Hematopoietic multipotent progenitor cell treated with erythropoietin and hydrocortisone succinate and interleukin-3 and kit ligand, for 17 days (in vitro differentiated cells): ENCODE results near the gene OTX1.
"Not testable (repeated sequence)": the region's sequence is repeated elsewhere in the genome, so short reads cannot be mapped to it uniquely, and the experiment has no call there.

Experiments used
- DNase-seq: peaks from one replicate; pipeline ENCODE4 v3.0.0-alpha.2; 2015; ENCODE audit warnings: low spot score

Gene OTX1

DNA sequence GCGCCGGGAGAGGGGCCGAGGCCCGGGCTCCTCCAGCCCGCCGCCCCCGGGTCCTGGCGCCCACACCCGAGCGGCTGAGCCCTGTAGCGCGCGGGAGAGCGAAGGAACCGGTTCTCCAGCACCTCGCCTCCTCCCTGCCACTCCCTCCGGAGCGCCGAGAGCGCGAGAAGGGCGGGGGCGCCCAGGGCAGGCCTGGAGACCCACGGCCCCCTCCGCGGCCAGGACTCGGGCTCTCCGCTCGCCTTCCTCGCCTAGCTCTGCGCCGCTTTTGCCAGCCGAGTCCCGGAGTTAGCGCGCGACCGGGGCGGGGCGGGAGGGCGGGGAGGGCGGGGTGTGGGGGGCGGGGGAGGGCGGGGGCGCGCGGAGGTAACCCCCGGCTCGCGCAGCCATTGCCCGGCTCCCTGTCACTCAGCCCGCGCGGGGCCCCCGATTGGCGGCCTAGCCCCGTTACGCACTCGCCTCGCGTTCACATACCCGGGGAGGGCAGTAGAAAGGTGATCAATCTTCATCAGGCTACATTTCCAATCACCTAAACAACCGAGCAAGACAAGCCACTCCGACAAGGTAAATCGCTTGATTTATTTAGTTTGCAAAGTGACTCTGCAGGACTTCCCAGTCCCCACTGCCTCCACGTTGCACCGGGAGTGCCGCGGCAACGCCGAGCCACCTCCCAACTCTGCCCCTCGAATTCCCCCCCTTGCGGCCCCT is at the start of gene OTX1:
Gene OTX1 (plus strand): TSS at position 497 of the 708 bp plus-strand sequence. CDS start 2,161 bp downstream, outside the sequence.
- no peak for DNase-seq

DNA sequence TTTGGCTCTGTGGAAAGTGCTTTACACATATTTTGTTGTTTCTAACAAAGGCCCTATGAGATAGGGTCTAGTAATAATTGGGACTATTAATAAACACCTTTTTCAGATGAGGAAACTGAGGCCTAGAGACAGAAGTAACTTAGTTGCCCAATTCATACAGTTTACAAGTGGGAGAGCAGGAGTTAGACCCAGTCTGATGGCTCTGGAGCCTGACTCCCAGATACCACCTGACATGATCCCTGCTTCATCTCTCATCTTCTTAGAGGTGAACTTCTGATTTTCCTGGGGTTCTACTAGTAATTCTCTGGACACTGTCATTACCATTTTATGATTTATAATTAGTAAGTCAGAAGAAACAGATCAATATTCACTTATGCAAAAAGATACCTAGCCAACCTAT is 49.1 kb upstream of the OTX1 start:
- DNase-seq, result no peak

GRCh38 chr2:63003351-63003750 is 47.3 kb upstream of the OTX1 start:
- no peak for DNase-seq

GRCh38 chr2:63007813-63008458 is 42.7 kb upstream of the OTX1 start:
- DNase-seq, result no peak

DNA sequence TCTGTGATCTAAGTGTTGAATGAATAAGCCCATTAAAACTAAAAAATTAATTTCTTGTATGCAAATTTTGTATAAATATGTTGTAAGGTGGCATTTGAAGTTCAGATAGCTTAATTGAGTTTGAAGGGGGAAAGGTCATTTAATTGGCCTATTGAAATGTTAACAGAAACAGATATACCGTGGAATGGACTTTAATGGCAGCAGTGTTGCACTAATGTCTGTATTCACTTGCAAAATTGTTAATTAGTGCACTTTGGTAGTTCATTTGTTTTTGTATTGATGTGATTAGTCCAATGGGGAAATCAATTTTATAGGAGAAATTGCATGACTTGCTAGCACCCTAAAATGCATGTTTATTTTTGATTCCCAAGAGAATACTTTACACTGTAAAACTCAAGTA is 41.8 kb upstream of the OTX1 start:
- no peak for DNase-seq

DNA sequence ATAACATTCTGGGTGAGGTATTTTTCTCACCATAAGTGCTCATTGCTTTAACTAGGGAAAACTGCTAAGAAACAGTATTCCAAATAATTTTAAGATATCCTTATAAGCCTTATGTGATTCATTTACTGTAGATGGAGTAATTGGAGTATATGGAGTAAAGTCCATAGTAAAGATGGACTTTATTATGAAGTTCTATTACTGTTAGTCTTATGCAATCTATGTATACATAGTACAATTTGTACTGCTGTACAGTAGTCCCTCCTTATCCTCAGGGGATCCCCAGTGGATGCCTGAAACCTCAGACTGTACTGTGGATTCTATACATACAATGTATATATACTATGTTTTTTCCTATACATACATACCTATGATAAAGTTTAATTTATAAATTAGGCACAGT is 41.1 kb upstream of the OTX1 start:
- no peak for DNase-seq

DNA sequence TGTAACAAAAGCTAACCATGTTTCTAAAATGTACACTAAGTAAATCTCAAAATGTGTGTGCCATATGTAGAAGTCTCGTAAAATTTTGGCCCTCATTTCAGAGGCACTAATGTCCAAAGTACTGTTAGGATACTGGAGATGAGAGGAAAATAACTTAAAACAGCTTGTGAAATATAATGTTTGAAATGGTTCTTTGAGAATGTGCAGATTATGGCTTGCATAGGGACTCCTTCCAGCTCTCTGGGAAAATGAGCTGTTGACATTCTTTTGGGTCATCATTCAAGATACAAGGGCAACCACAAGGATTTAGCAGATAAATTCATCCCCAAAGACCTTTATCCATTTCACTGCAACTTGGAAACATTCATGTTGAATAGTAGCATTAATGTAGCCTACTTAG is 38.1 kb upstream of the OTX1 start:
- no peak for DNase-seq

DNA sequence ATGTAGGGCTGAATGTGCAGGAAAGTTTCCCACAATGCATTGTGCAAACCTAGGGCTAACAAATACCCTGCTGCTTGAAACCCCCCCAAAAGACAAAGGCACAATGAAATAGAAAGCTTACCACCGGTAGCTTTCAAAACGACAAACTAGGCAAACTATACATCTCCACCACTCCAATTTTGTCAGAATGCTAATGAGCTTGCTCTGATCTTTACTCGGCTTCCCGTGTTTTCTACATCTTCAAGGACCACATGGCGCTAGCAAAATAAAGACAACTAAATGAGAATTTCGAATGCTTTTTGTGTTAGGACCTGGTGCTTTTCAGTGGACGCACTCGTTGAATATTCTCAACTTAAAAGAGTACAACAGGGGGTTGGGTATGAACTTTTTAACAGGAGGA is 37.2 kb upstream of the OTX1 start:
- DNase-seq, result no peak

- no peak for DNase-seq
These were observed 35.2 kb upstream of the OTX1 start for GRCh38 chr2:63015389-63015788.

- DNase-seq, result no peak
These were observed 32.2 kb upstream of the OTX1 start for GRCh38 chr2:63018439-63018838.

GRCh38 chr2:63019686-63020085 is 30.9 kb upstream of the OTX1 start:
- DNase-seq, result not testable (repeated sequence)

- DNase-seq, result no peak
These were observed 27.2 kb upstream of the OTX1 start for GRCh38 chr2:63023444-63023843.

DNA sequence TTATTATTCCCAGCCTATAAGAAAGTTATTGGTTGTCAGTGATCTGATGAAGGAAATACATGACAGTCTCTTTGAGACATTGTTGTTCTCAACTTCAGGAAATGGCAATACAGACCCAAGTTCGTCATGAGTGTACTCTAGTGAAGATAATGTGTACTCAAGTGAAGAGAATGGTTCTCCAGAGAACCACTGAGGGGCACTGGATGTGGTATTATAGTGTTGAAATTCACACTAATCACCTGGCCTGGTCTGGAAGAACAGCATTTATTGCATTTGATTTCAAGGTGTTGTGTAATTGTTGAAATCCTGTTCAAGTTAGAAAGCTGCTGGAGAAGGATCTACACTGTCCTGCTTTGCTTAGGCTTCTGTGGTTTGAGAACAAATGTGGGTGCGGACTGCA is 23.4 kb upstream of the OTX1 start:
- no peak for DNase-seq

DNA sequence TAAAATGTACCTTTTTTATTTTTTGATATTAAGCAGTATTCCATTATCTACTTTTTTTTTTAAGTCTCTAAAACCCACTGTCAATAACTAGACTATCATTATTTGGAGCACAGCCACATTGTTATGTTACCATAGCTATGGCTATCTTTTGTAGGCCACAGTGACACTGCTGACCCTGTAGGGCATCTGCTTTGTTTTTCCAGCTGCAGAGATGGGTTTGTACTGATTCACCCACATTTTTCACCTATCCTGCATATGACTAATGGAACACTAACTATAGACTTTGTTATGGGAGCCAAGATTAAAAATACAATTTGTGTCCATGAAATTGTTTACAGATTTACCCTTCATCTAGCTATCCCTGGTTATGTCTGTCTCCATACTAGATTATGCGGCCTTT is 21.6 kb upstream of the OTX1 start:
- no peak for DNase-seq

GRCh38 chr2:63034526-63034925 is 16.1 kb upstream of the OTX1 start:
- DNase-seq, result no peak

- DNase-seq, result no peak
These were observed 15.5 kb upstream of the OTX1 start for GRCh38 chr2:63035169-63035568.

GRCh38 chr2:63035660-63036059 is 15.0 kb upstream of the OTX1 start:
- no peak for DNase-seq

- no peak for DNase-seq
These were observed 12.6 kb upstream of the OTX1 start for GRCh38 chr2:63038034-63038433.

DNA sequence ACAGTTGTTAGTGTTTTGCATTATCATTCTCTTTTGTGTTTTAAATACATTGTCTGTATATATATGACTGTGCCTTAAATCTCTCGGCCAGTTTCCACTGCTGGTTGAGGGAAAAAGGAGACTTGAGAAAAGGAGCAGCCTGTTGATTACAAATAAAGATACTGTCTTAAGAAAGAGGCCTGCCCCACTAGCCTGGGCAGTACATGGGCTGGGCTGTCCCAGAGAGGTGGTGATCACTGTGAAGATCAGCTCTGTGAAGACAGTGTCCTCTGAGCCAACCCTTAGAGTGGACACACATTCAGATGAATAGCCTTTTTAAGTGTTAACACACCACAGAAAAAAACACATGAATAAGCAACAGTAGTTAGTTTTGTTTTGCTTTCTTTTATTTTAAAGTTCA is 10.0 kb upstream of the OTX1 start:
- no peak for DNase-seq

DNA sequence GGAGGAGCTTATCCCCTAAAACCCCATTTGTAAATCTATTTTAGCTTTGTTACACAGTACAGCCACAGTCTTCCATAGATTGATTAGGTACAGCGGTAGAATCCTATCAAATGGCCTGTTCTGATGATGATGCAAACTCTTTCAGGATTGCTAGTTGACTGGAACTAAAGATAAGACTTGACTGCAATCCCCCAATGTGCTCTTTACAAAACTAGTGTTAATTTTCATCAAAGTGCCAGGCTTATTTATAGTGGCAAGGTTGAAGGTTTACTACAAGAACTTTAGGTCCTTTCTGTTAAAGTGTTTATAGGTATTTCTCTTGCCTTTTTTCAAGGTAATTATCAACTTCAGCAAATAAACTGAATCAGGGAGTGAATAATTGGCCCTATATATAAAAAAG is 9.0 kb upstream of the OTX1 start:
- no peak for DNase-seq

GRCh38 chr2:63044362-63045327 is 6.0 kb upstream of the OTX1 start:
- no peak for DNase-seq

GRCh38 chr2:63046552-63046951 is 4.1 kb upstream of the OTX1 start:
- DNase-seq, result no peak

DNA sequence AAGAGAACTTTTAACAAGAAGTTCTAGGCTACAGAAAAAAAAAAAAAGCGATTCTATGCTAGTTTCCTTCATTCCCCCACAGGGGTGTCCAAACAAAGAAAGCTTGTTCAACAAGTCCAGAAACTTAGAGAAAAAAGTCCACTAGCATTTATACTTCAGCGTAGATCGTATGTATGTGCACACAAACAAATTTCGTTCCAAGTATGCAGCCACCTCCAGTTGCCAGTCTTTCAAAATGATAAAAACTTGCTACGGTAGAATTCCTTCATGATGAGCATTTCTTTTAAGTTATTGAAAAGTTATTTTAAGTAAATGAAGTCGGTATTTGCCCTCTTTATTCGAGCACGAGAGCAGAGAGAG is 3.7 kb upstream of the OTX1 start:
- no peak for DNase-seq
